ENCODE measurements around the gene ALAD.

- TF ChIP-seq CTCF (IDR thresholded peaks at IDR 0.05): no peak
- no peak for TF ChIP-seq POLR2A (IDR thresholded peaks at IDR 0.05)
Observed at GRCh38 chr9:113427629-113428028, 26.5 kb upstream of the ALAD start.
